ENCODE data around the gene POU6F2. TPM values are rescaled to one million over a fixed set of nuclear protein-coding genes. Genes with fewer than 3 reads are reported as not detected.

POU6F2 gene
- total and polyA plus RNA-seq, 2 of the 4 experiments (the other 2 are of a cell fraction): not detected

DNA sequence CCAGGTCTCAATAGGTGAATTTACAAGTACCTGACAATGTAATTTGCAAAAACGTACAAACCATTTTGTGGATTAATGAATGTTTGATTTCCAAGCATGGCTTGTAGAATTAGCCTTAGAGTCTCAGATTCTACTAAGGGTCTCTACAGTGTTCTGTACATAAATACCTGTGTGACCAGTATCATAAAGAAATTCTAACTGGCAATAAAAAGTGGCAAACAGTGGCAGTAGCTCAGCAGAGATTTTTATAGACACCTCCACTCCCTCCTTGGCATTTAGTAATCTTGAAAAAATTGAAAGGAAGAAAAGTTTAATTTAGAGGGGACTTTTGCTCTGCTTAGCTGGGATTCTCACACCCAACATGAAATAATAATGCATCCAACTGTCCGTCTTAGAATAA lies 220.8 kb downstream of the POU6F2 start:
- Histone ChIP-seq H3K18ac (ENCODE audit: low read depth, low read length) (no peak overlapping the region), H3K9me1 (ENCODE audit: insufficient read depth, low read length) (no peaks in the 10 kb centered on the region), H3K4me2 (ENCODE audit: low read depth, low read length) (no peak overlapping the region), H3K9ac (ENCODE audit: low read depth, low read length) (no peak overlapping the region), H2BK5ac (ENCODE audit: low read depth, low read length, poor library complexity, severe bottlenecking) (no peak overlapping the region), H3K27me3 (ENCODE audit: control insufficient read depth, insufficient read depth, low read length) (no peaks in the 10 kb centered on the region), H2BK20ac (ENCODE audit: low read depth, low read length) (no peak overlapping the region), H3K56ac (ENCODE audit: extremely low read depth, insufficient read depth, low read length) (no peak overlapping the region), H3K36me3 (ENCODE audit: control insufficient read depth, insufficient read depth, low read length) (no peaks in the 10 kb centered on the region), H2AK5ac (ENCODE audit: low read depth, low read length) (no peak overlapping the region), H3K27ac (ENCODE audit: insufficient read depth, low read length) (no peak overlapping the region), H4K20me1 (ENCODE audit: insufficient read depth, low read length) (no peaks in the 10 kb centered on the region), H4K91ac (ENCODE audit: insufficient read depth, low read depth, low read length) (no peak overlapping the region), H3K14ac (replicated peaks; ENCODE audit: low read depth, low read length) (no peak overlapping the region), H2BK120ac (ENCODE audit: low read depth, low read length) (no peak overlapping the region), H2AK9ac (replicated peaks; ENCODE audit: low read depth, low read length, poor library complexity) (no peak overlapping the region), H3K23ac (ENCODE audit: low read depth, low read length) (no peak overlapping the region), H2BK15ac (ENCODE audit: low read depth, low read length) (no peak overlapping the region), H3K4me1 (ENCODE audit: control insufficient read depth, insufficient read depth, low read length) (no peaks in the 10 kb centered on the region), H4K8ac (ENCODE audit: low read depth in 2 of 2, low read length in 2 of 2) (no peak overlapping the region), H3K79me1 (ENCODE audit: low read depth in 1 of 2, low read length in 2 of 2) (no peaks in the 10 kb centered on the region), H2AFZ (replicated peaks; ENCODE audit: low read length, poor library complexity) (no peak overlapping the region), H4K5ac (ENCODE audit: low read depth, low read length) (no peak overlapping the region), H3K4ac (ENCODE audit: low read depth, low read length) (no peak overlapping the region), H3K9me3 (ENCODE audit: control insufficient read depth, insufficient read depth, low read length) (no peaks in the 10 kb centered on the region), H3K4me3 (ENCODE audit: insufficient read depth, low read depth, low read length) (no peak overlapping the region)
- ChIA-PET POLR2A (ENCODE audit: unreplicated experiment) (no interaction called here), CTCF (no interaction called here)
- dilution Hi-C loops (cut with HindIII; ENCODE audit: low sequenced_read_pairs, unreplicated experiment) (no loop called here), in situ Hi-C loops (cut with MboI; ENCODE audit: low sequenced_read_pairs) (no loop called here), intact Hi-C loops (cut with micrococcal nuclease) (no loop called here)
- no TSS peak for BruUV-seq (replicated peaks)
- DNase-seq (no peak), ATAC-seq (ENCODE audit: low read depth) (no peak)
- no peak for TF ChIP-seq POLR2A (IDR thresholded peaks at IDR 0.05; ENCODE audit: low read depth, low read length)
- TF ChIP-seq NFE2L2 (IDR thresholded peaks at IDR 0.05; ENCODE audit: low read depth, low read length): no peak
- TF ChIP-seq MXI1 (IDR thresholded peaks at IDR 0.05; ENCODE audit: borderline replicate concordance, low read depth, low read length): no peak
- no peak for TF ChIP-seq MAFK (IDR thresholded peaks at IDR 0.05; ENCODE audit: low read depth, low read length)
- TF ChIP-seq RCOR1 (IDR thresholded peaks at IDR 0.05; ENCODE audit: insufficient replicate concordance, low read length): no peak
- TF ChIP-seq, protein P1, sequence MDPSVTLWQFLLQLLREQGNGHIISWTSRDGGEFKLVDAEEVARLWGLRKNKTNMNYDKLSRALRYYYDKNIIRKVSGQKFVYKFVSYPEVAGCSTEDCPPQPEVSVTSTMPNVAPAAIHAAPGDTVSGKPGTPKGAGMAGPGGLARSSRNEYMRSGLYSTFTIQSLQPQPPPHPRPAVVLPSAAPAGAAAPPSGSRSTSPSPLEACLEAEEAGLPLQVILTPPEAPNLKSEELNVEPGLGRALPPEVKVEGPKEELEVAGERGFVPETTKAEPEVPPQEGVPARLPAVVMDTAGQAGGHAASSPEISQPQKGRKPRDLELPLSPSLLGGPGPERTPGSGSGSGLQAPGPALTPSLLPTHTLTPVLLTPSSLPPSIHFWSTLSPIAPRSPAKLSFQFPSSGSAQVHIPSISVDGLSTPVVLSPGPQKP (IDR thresholded peaks at IDR 0.05; ENCODE audit: borderline replicate concordance, low read depth, low read length): no peak
- WGBS, 2 experiments (ENCODE audit: extremely low coverage in 2 of 2, insufficient read length in 1 of 2): no CpG with 5 or more reads among the region's 2 CpGs

All from IMR-90 (cell line).